K562 (cell line): ENCODE results near the gene SFRP5. TPM values are rescaled to one million over a fixed set of nuclear protein-coding genes. Genes with fewer than 3 reads are reported as not detected.
A peak's percentile ranks its signal among the peaks of the same experiment; 100 is the strongest.

ENCODE experiments used
- ARID1B ChIP-seq: fragments of 450-650 bp; IDR thresholded peaks from 2 replicates; pipeline ENCODE4 v1.6.1; 2016; ENCODE audit warnings: antibody characterized with exemption, mild to moderate bottlenecking, inconsistent platforms
- ATF3 ChIP-seq, 2 experiments: fragments of 450-650 bp in 1 of 2; sonication (generic) in 1 of 2; formaldehyde crosslinking in 1 of 2; IDR thresholded peaks in 1 of 2; conservative IDR thresholded peaks in 1 of 2; 2 replicates each; pipeline versions ENCODE4 v1.6.1 to v1.8.1; 2016 to 2023; ENCODE audit warnings: mild to moderate bottlenecking in 2 of 2, moderate library complexity in 2 of 2, inconsistent platforms in 1 of 2, missing genetic modification reagents in 1 of 2
- CCNT2 ChIP-seq: IDR thresholded peaks from 2 replicates; pipeline ENCODE4 v1.6.1; 2011; ENCODE audit warnings: borderline replicate concordance, low read depth, mild to moderate bottlenecking, moderate library complexity, mixed read lengths, low read length; ENCODE audit not compliant: insufficient read length; ENCODE audit errors: extremely low read depth
- ELF2 ChIP-seq: fragments of 250-450 bp; sonication (Bioruptor Pico); IDR thresholded peaks from 2 replicates; pipeline ENCODE4 v1.5.0; 2021; ENCODE audit warnings: mild to moderate bottlenecking
- ERF ChIP-seq: fragments of 450-650 bp; formaldehyde crosslinking; IDR thresholded peaks from 2 replicates; pipeline ENCODE4 v1.4.0; 2020; ENCODE audit warnings: mild to moderate bottlenecking, mixed read lengths
- EWSR1 ChIP-seq: fragments of 450-650 bp; IDR thresholded peaks from 2 replicates; pipeline ENCODE4 v1.6.1; 2018; ENCODE audit warnings: borderline replicate concordance, mild to moderate bottlenecking, low read depth, moderate library complexity; ENCODE audit not compliant: partially characterized antibody
- MBD2 ChIP-seq: sonication (generic); IDR thresholded peaks from 2 replicates; pipeline ENCODE4 v1.6.1; 2016; ENCODE audit warnings: low read depth, borderline replicate concordance
- MEF2A ChIP-seq: IDR thresholded peaks from 2 replicates; pipeline ENCODE4 v1.6.1; 2011; ENCODE audit warnings: low read depth, mild to moderate bottlenecking, low read length, moderate library complexity; ENCODE audit not compliant: control insufficient read depth
- MLLT1 ChIP-seq, 2 experiments: fragments of 450-650 bp; IDR thresholded peaks; 2 replicates each; pipeline ENCODE4 v1.6.1; 2016
- SETDB1 ChIP-seq: IDR thresholded peaks from one replicate; pipeline ENCODE4 v1.6.1; 2012; ENCODE audit warnings: low read length, control low read depth, inconsistent platforms
- TAF7 ChIP-seq: fragments of 450-650 bp; IDR thresholded peaks from 2 replicates; pipeline ENCODE4 v1.6.1; 2016; ENCODE audit warnings: missing genetic modification characterization, missing compliant biosample characterization
- TFE3 ChIP-seq: fragments of 450-650 bp; formaldehyde crosslinking; IDR thresholded peaks from 2 replicates; pipeline ENCODE4 v1.4.0; 2020; ENCODE audit warnings: mild to moderate bottlenecking, mixed read lengths
- ZBTB5 ChIP-seq: fragments of 450-650 bp; IDR thresholded peaks from 2 replicates; pipeline ENCODE4 v1.6.1; 2017; ENCODE audit warnings: antibody characterized with exemption
- ZNF146 ChIP-seq: IDR thresholded peaks from one replicate; pipeline ENCODE4 v1.6.1; 2018; ENCODE audit warnings: missing compliant biosample characterization; ENCODE audit not compliant: unreplicated experiment
- ZNF197 ChIP-seq: fragments of 200-800 bp; sonication (Bioruptor generic); IDR thresholded peaks from 2 replicates; pipeline ENCODE4 v1.6.1; 2016; ENCODE audit warnings: low read depth, missing genetic modification characterization, missing compliant biosample characterization
- ZNF395 ChIP-seq: fragments of 200-800 bp; sonication (Bioruptor generic); IDR thresholded peaks from 2 replicates; pipeline ENCODE4 v1.6.1; 2017; ENCODE audit warnings: missing genetic modification characterization, missing compliant biosample characterization
- polyA plus RNA-seq, 8 experiments: library from polyadenylated mRNA; depleted of rRNA in 4 of 8; stranded (reverse) in 5 of 8; unstranded in 3 of 8; fragments of >200 nt; fragmentation: Nextera tagmentation in 2 of 8; fragmentation: Illumina TruSeq in 1 of 8; extraction: Ambion mirVana in 2 of 8; extraction: Trizol in 1 of 8; gene quantifications; 2 replicates each; pipeline versions ENCODE4 v1.2.1 to v1.2.3, GENCODE V29; 2011 to 2014; ENCODE audit warnings: inconsistent platforms in 1 of 8, missing spikeins in 1 of 8
- total RNA-seq, 7 experiments: library from RNA; depleted of rRNA in 6 of 7; stranded (reverse); fragments of >200 nt in 6 of 7; fragmentation: Illumina TruSeq in 2 of 7; extraction: Trizol in 2 of 7; gene quantifications; 2 replicates each; pipeline versions ENCODE4 v1.2.1 to v1.2.3, GENCODE V29; 2011 to 2021; ENCODE audit warnings: low replicate concordance in 1 of 7

Gene SFRP5
- total and polyA plus RNA-seq, 9 of the 15 experiments (the other 6 are each of a cell fraction or from before 2014, with no cell fraction given): 0.07 to 0.29 (median 0.13) TPM; not detected in 3

- TF ChIP-seq ZBTB5 (no peak), MEF2A (no peak), ELF2 (no peak), ATF3 (IDR thresholded peaks at IDR 0.05) (no peak), ATF3 (CRISPR knock-in tag; conservative IDR thresholded peaks at IDR 0.05) (no peak), EWSR1 (no peak), ZNF146 (CRISPR knock-in tag) (no peak), MBD2 (peak; percentile 34; the same call in 1 of the 2 replicates), ERF (CRISPR knock-in tag) (no peak), ZNF395 (CRISPR knock-in tag) (no peak), ZNF197 (CRISPR knock-in tag) (no peak), TAF7 (no peak), ARID1B (peak; percentile 93), CCNT2 (peak; percentile 39), SETDB1 (no peak), TFE3 (no peak), MLLT1 (IDR thresholded peaks at IDR 0.05) (no peak)
These were observed at the start of gene SFRP5 (continued) for GRCh38 chr10:97771913-97772823.
